ENCODE results near the gene CORIN.

CORIN gene

GRCh38 chr4:47837094-47837907 is 566 bp downstream of the CORIN start (continued):
- TF ChIP-seq ZNF280D (tag by site-specific recombination; IDR thresholded peaks at IDR 0.05) = no peak
- peak; percentile 47 for TF ChIP-seq ZBTB26 (tag by site-specific recombination; optimal IDR thresholded peaks at IDR 0.05)
- TF ChIP-seq ZNF548 (tag by site-specific recombination; IDR thresholded peaks at IDR 0.05) = no peak
- no peak for TF ChIP-seq ZNF639 (tag by site-specific recombination; IDR thresholded peaks at IDR 0.05)
- no peak for TF ChIP-seq KLF10 (tag by site-specific recombination; IDR thresholded peaks at IDR 0.05)
- TF ChIP-seq KLF8 (tag by site-specific recombination; IDR thresholded peaks at IDR 0.05) = no peak
- no peak for TF ChIP-seq ZNF792 (tag by site-specific recombination; IDR thresholded peaks at IDR 0.05)
- peak; percentile 18; the same call in 1 of the 2 replicates for TF ChIP-seq ZNF76 (tag by site-specific recombination; IDR thresholded peaks at IDR 0.05; ENCODE audit: borderline replicate concordance, low read depth)
- TF ChIP-seq HOXD13 (CRISPR knock-in tag; IDR thresholded peaks at IDR 0.05; ENCODE audit: borderline replicate concordance) = no peak
- no peak for TF ChIP-seq TRIM28 (IDR thresholded peaks at IDR 0.05; ENCODE audit: borderline replicate concordance, low read length)
- TF ChIP-seq ZNF473 (tag by site-specific recombination; IDR thresholded peaks at IDR 0.05) = no peak
- no peak for TF ChIP-seq ZNF354C (tag by site-specific recombination; IDR thresholded peaks at IDR 0.05; ENCODE audit: borderline replicate concordance, low read depth)
- TF ChIP-seq ZNF560 (tag by site-specific recombination; IDR thresholded peaks at IDR 0.05; ENCODE audit: borderline replicate concordance) = no peak

GRCh38 chr4:47836641-47837093 is 1.2 kb downstream of the CORIN start:
- ChIA-PET CTCF (interaction anchor here (0.6 to 3.1 kb wide), 23 partner anchors 9 to 253 kb away, joined by 3 to 46 read pairs (median 4); no protein-coding TSS in a partner anchor), POLR2A (interaction anchor here (1.1 kb wide), 1 partner anchor 78 kb away, joined by 4 read pairs; the partner anchor contains the start of gene NFXL1)
- Histone ChIP-seq H3K9me3 (ENCODE audit: control insufficient read depth, insufficient read depth, low read depth, low read length) (no peaks in the 10 kb centered on the region), H3K36me3 (ENCODE audit: control insufficient read depth in 2 of 2, insufficient read depth in 1 of 2, low read length in 2 of 2) (no peaks in the 10 kb centered on the region), H3K27ac (ENCODE audit: extremely low read depth, low read depth, low read length) (no peak overlapping the region), H3K4me3 (ENCODE audit: low read depth, low read length) (peak overlapping the region; percentile 58), H3K4me1 (ENCODE audit: control insufficient read depth, insufficient read depth, low read length) (no peaks in the 10 kb centered on the region)
- TF ChIP-seq ZNF335 (tag by site-specific recombination; conservative IDR thresholded peaks at IDR 0.05) (peak; percentile 95), ATF2 (tag by site-specific recombination; IDR thresholded peaks at IDR 0.05; ENCODE audit: low read depth) (no peak), ZBTB26 (tag by site-specific recombination; optimal IDR thresholded peaks at IDR 0.05) (peak; percentile 54), PRDM1 (tag by site-specific recombination; IDR thresholded peaks at IDR 0.05) (no peak), ZEB2 (tag by site-specific recombination; IDR thresholded peaks at IDR 0.05) (0 out of 2 replicates have a peak, but pooled peaks have one; percentile 35), ZNF654 (tag by site-specific recombination; IDR thresholded peaks at IDR 0.05; ENCODE audit: low read depth) (peak; percentile 67), ZNF600 (tag by site-specific recombination; IDR thresholded peaks at IDR 0.05) (peak; percentile 68), ZBTB8A (tag by site-specific recombination; IDR thresholded peaks at IDR 0.05) (0 out of 2 replicates have a peak, but pooled peaks have one; percentile 14), ZNF266 (tag by site-specific recombination; IDR thresholded peaks at IDR 0.05; ENCODE audit: low read depth) (no peak), KLF1 (tag by site-specific recombination; IDR thresholded peaks at IDR 0.05) (no peak), SP2 (tag by site-specific recombination; IDR thresholded peaks at IDR 0.05) (peak; percentile 36), ZNF394 (tag by site-specific recombination; IDR thresholded peaks at IDR 0.05; ENCODE audit: borderline replicate concordance) (peak; percentile 15; the same call in 1 of the 2 replicates), IKZF3 (tag by site-specific recombination; IDR thresholded peaks at IDR 0.05) (peak; percentile 77), ZNF112 (tag by site-specific recombination; IDR thresholded peaks at IDR 0.05) (no peak), ZBTB21 (tag by site-specific recombination; IDR thresholded peaks at IDR 0.05) (0 out of 2 replicates have a peak, but pooled peaks have one; percentile 36)
